PC-9 (cell line): Measurements from ENCODE around the gene NPL. TPM values are rescaled to one million over a fixed set of nuclear protein-coding genes. Genes with fewer than 3 reads are reported as not detected.

Experiments
- BruUV-seq: library from RNA; stranded (reverse); fragments of 400-500 nt; replicated peaks from 2 replicates; lab custom pipeline; 2021; lab: Mats Ljungman, UMichigan
- CTCF ChIA-PET: fragments of 300-600 bp; sonication (Branson Sonifier 250); formaldehyde crosslinking; loops from one replicate; lab custom pipeline; 2022; ENCODE audit warnings: antibody characterized with exemption; lab: Charles Lee
- POLR2A ChIA-PET: fragments of 300-600 bp; sonication (Branson Sonifier 250); formaldehyde crosslinking; loops from one replicate; lab custom pipeline; 2022; ENCODE audit warnings: antibody characterized with exemption; ENCODE audit not compliant: unreplicated experiment; lab: Charles Lee
- DNase-seq, 2 experiments: peaks; one replicate each; pipeline versions ENCODE4 v3.0.0 to v3.0.0-alpha.2; 2015 to 2022; ENCODE audit warnings: mixed read lengths in 1 of 2
- H2AFZ ChIP-seq: fragments of 200-600 bp; sonication (generic); 2 replicates; pipeline ENCODE4 v1.8.1; 2017; ENCODE audit warnings: antibody characterized with exemption
- H3F3A ChIP-seq: fragments of 200-600 bp; sonication (generic); 2 replicates; pipeline ENCODE4 v1.8.1; 2017; ENCODE audit warnings: antibody characterized with exemption, mild to moderate bottlenecking, low read depth; ENCODE audit not compliant: insufficient read depth
- H3K27ac ChIP-seq: fragments of 200-600 bp; sonication (generic); 2 replicates; pipeline ENCODE4 v1.6.1; 2016; ENCODE audit warnings: mixed run types
- H3K27me3 ChIP-seq: fragments of 200-600 bp; sonication (generic); 2 replicates; pipeline ENCODE4 v1.6.1; 2016; ENCODE audit warnings: low read depth, mixed run types; ENCODE audit not compliant: insufficient read depth
- H3K36me3 ChIP-seq: fragments of 200-600 bp; sonication (generic); 2 replicates; pipeline ENCODE4 v1.6.1; 2016; ENCODE audit warnings: low read depth, mixed run types
- H3K4me1 ChIP-seq: fragments of 200-600 bp; sonication (generic); replicated peaks from 2 replicates; pipeline ENCODE4 v1.6.1; 2016; ENCODE audit warnings: mixed run types; ENCODE audit not compliant: insufficient read depth
- H3K4me2 ChIP-seq: fragments of 200-600 bp; sonication (generic); 2 replicates; pipeline ENCODE4 v1.6.1; 2017; ENCODE audit warnings: mixed run types
- H3K4me3 ChIP-seq: fragments of 200-600 bp; sonication (generic); 2 replicates; pipeline ENCODE4 v1.6.1; 2016; ENCODE audit warnings: mixed run types
- H3K79me2 ChIP-seq: fragments of 200-600 bp; sonication (generic); 2 replicates; pipeline ENCODE4 v1.6.1; 2017; ENCODE audit warnings: low read depth, mixed run types
- H3K9me2 ChIP-seq: fragments of 200-600 bp; sonication (generic); 2 replicates; pipeline ENCODE4 v1.8.1; 2017; ENCODE audit warnings: mild to moderate bottlenecking; ENCODE audit not compliant: insufficient read depth
- H3K9me3 ChIP-seq: fragments of 200-600 bp; sonication (generic); 2 replicates; pipeline ENCODE4 v1.8.1; 2016; ENCODE audit warnings: low read depth; ENCODE audit not compliant: insufficient read depth
- H4K20me1 ChIP-seq: fragments of 200-600 bp; sonication (generic); 2 replicates; pipeline ENCODE4 v1.8.1; 2017; ENCODE audit not compliant: insufficient read depth
- CTCF ChIP-seq: fragments of 200-600 bp; sonication (generic); conservative IDR thresholded peaks from 2 replicates; pipeline ENCODE4 v1.6.1; 2017; ENCODE audit warnings: mixed run types, antibody characterized with exemption, mild to moderate bottlenecking, moderate library complexity
- EZH2 ChIP-seq: fragments of 200-600 bp; sonication (generic); IDR thresholded peaks from 2 replicates; pipeline ENCODE4 v1.8.0; 2017; ENCODE audit warnings: antibody characterized with exemption, low read depth
- intact Hi-C: fragments of 100-400 bp; cut with micrococcal nuclease; formaldehyde crosslinking; loops from one replicate; pipeline ENCODE4 v1.10.0; 2022; ENCODE audit not compliant: unreplicated experiment
- total RNA-seq: library from RNA; stranded (reverse); gene quantifications from 2 replicates; pipeline ENCODE4 v1.2.3, GENCODE V29; 2021

Gene NPL
- total RNA-seq, 1 experiment from 2014 or later: 2.3 TPM

- intact Hi-C loops: no loop called here
- no peaks in the 10 kb centered on the region for H3K9me3 ChIP-seq
- H3K27me3 ChIP-seq: no peaks in the 10 kb centered on the region
- ChIA-PET POLR2A (no interaction called here), CTCF (no interaction called here)
- no peaks in the 10 kb centered on the region for H4K20me1 ChIP-seq
- H3K9me2 ChIP-seq: no peaks in the 10 kb centered on the region
- no peaks in the 10 kb centered on the region for H3K36me3 ChIP-seq
- H3K4me2 ChIP-seq: no peak overlapping the region
- H3K4me3 ChIP-seq: no peak overlapping the region
- no TSS peak for BruUV-seq
- no peaks in the 10 kb centered on the region for H3K4me1 ChIP-seq
- no peak for TF ChIP-seq CTCF
- no peak for TF ChIP-seq EZH2
- H3F3A ChIP-seq: no peaks in the 10 kb centered on the region
- DNase-seq: no peak
- no peak overlapping the region for H3K27ac ChIP-seq
- H3K79me2 ChIP-seq: no peaks in the 10 kb centered on the region
- no peak overlapping the region for H2AFZ ChIP-seq
Observed at GRCh38 chr1:182770232-182770631, 19.3 kb upstream of the NPL start.

GRCh38 chr1:182771187-182771984 lies 18.2 kb upstream of the NPL start:
- TF ChIP-seq EZH2: no peak
- peak; percentile 39 for TF ChIP-seq CTCF
- ChIA-PET CTCF (interaction anchor here (0.8 kb wide), 1 partner anchor 13 kb away, joined by 3 read pairs; no protein-coding TSS in a partner anchor), POLR2A (interaction anchor here (0.8 kb wide), 1 partner anchor 164 kb away, joined by 5 read pairs; no protein-coding TSS in a partner anchor)

GRCh38 chr1:182777386-182777785 lies 12.2 kb upstream of the NPL start:
- ChIA-PET POLR2A (no interaction called here), CTCF (no interaction called here)
- H3K36me3 ChIP-seq: no peaks in the 10 kb centered on the region
- H3K9me3 ChIP-seq: no peaks in the 10 kb centered on the region
- TF ChIP-seq EZH2 (no peak), CTCF (no peak)
- H3K79me2 ChIP-seq: no peaks in the 10 kb centered on the region
- H3K4me3 ChIP-seq: no peak overlapping the region
- no peaks in the 10 kb centered on the region for H3K4me1 ChIP-seq
- no peaks in the 10 kb centered on the region; the same call in 1 of the 2 replicates for H4K20me1 ChIP-seq
- no peak overlapping the region for H3K27ac ChIP-seq
- no peak overlapping the region for H3K4me2 ChIP-seq
- H2AFZ ChIP-seq: no peak overlapping the region
- no peaks in the 10 kb centered on the region for H3K27me3 ChIP-seq
- intact Hi-C loops: no loop called here
- H3K9me2 ChIP-seq: no peaks in the 10 kb centered on the region; the same call in 1 of the 2 replicates
- BruUV-seq: no TSS peak
- DNase-seq: no peak
- no peaks in the 10 kb centered on the region for H3F3A ChIP-seq

More at GRCh38 chr1:182771187-182771984, 18.2 kb upstream of the NPL start:
- H3K9me2 ChIP-seq: no peaks in the 10 kb centered on the region; the same call in 1 of the 2 replicates
- no peaks in the 10 kb centered on the region for H3K79me2 ChIP-seq
- no peaks in the 10 kb centered on the region for H4K20me1 ChIP-seq
- intact Hi-C loops: no loop called here
- H3K27ac ChIP-seq: no peak overlapping the region
- H3K36me3 ChIP-seq: no peaks in the 10 kb centered on the region
- H3K4me3 ChIP-seq: no peak overlapping the region
- no peak overlapping the region for H3K4me2 ChIP-seq
- no peaks in the 10 kb centered on the region for H3K27me3 ChIP-seq
- DNase-seq: no peak
- H2AFZ ChIP-seq: no peak overlapping the region
- H3K9me3 ChIP-seq: no peaks in the 10 kb centered on the region
- no TSS peak for BruUV-seq
- H3K4me1 ChIP-seq: no peaks in the 10 kb centered on the region
- no peaks in the 10 kb centered on the region for H3F3A ChIP-seq
